Sigmoid colon (tissue), 4 donors: Measurements from ENCODE around the gene DNAH10.

ENCODE experiments used
- CTCF ChIP-seq, 4 experiments: fragments of 450-650 bp in 3 of 4; fragments of 200-600 bp in 1 of 4; IDR thresholded peaks; one replicate each; pipeline ENCODE4 v1.5.1; 2016 to 2019; ENCODE audit warnings: antibody characterized with exemption in 4 of 4, mild to moderate bottlenecking in 3 of 4, moderate library complexity in 2 of 4
- EP300 ChIP-seq, 4 donors: sonication (generic); formaldehyde crosslinking; IDR thresholded peaks; one replicate each; pipeline ENCODE4 v1.6.1; 2017; ENCODE audit warnings: antibody characterized with exemption in 4 of 4
- POLR2A ChIP-seq, 2 donors: fragments of 450-650 bp; IDR thresholded peaks; one replicate each; pipeline ENCODE4 v1.6.1; 2016; ENCODE audit warnings: antibody characterized with exemption in 2 of 2, mild to moderate bottlenecking in 2 of 2, moderate library complexity in 2 of 2
- POLR2AphosphoS5 ChIP-seq, 4 donors: sonication (generic); formaldehyde crosslinking; IDR thresholded peaks; one replicate each; pipeline ENCODE4 v1.6.1; 2017; ENCODE audit warnings: antibody characterized with exemption in 4 of 4

GRCh38 chr12:123767613-123768012 lies 5.5 kb downstream of the DNAH10 start:
- no peak for TF ChIP-seq POLR2A (IDR thresholded peaks at IDR 0.05)
- TF ChIP-seq EP300 (IDR thresholded peaks at IDR 0.05), result no peak
- TF ChIP-seq POLR2AphosphoS5 (IDR thresholded peaks at IDR 0.05), result no peak
- TF ChIP-seq CTCF (IDR thresholded peaks at IDR 0.05), result no peak
